C4-2B (cell line): ENCODE results near the gene LUC7L.

Experiments used
- ZFX ChIP-seq: fragments of 450-650 bp; IDR thresholded peaks from 2 replicates; pipeline ENCODE4 v1.6.1; 2017
- TF ChIP-seq, protein P1 (sequence below): fragments of 450-650 bp; conservative IDR thresholded peaks from 2 replicates; pipeline ENCODE4 v1.5.1; 2017; ENCODE audit warnings: mild to moderate bottlenecking

DNA sequence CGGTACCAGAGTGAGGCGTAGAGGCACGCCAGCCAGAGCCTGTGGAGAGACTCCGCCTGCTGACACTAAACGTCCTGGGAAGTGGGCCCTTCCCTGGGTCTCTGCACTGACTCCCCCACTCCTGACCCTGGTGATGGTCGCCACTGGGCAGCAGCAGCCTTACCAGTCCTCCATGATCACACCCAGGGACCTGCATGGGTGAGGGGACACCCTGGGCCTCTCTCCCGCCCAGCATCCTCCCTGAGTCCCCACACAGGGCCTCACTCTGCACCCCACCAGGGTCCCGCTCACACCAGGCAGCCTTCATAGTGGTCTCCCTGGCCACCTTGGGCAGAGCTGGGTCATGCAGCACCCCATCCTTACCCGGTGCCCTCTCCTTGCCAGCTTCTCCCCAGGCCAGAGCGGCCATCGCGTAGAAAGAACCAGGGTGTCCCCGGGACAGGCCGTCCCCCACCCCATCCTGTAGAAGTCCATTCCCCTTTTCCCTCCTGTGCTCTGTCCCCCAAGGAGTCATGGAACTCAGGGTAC, 35.8 kb upstream of the LUC7L start:
- TF ChIP-seq, protein P1, sequence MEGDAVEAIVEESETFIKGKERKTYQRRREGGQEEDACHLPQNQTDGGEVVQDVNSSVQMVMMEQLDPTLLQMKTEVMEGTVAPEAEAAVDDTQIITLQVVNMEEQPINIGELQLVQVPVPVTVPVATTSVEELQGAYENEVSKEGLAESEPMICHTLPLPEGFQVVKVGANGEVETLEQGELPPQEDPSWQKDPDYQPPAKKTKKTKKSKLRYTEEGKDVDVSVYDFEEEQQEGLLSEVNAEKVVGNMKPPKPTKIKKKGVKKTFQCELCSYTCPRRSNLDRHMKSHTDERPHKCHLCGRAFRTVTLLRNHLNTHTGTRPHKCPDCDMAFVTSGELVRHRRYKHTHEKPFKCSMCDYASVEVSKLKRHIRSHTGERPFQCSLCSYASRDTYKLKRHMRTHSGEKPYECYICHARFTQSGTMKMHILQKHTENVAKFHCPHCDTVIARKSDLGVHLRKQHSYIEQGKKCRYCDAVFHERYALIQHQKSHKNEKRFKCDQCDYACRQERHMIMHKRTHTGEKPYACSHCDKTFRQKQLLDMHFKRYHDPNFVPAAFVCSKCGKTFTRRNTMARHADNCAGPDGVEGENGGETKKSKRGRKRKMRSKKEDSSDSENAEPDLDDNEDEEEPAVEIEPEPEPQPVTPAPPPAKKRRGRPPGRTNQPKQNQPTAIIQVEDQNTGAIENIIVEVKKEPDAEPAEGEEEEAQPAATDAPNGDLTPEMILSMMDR: no peak
- TF ChIP-seq ZFX: no peak
